Osteoblast (primary cell): ENCODE data around the gene GALC. TPM values are rescaled to one million over a fixed set of nuclear protein-coding genes. Genes with fewer than 3 reads are reported as not detected.

ENCODE experiments used
- DNase-seq: peaks from one replicate; pipeline ENCODE4 v3.0.0; 2011; ENCODE audit warnings: low spot score, mixed read lengths; ENCODE audit not compliant: insufficient read length; ENCODE audit errors: missing footprints
- H2AFZ ChIP-seq: 2 replicates; pipeline ENCODE4 v1.6.0; 2011; ENCODE audit warnings: mild to moderate bottlenecking, low read length
- H3K27ac ChIP-seq: 2 replicates; pipeline ENCODE4 v1.5.1; 2011; ENCODE audit warnings: mild to moderate bottlenecking, low read depth, low read length, moderate library complexity
- H3K27me3 ChIP-seq: 2 replicates; pipeline ENCODE4 v1.6.0; 2012; ENCODE audit warnings: mild to moderate bottlenecking, control low read depth, inconsistent platforms, low read length, moderate library complexity; ENCODE audit not compliant: insufficient read depth
- H3K36me3 ChIP-seq: 2 replicates; pipeline ENCODE4 v1.5.1; 2011; ENCODE audit warnings: mild to moderate bottlenecking, low read length, control low read depth, moderate library complexity; ENCODE audit not compliant: insufficient read depth
- H3K4me1 ChIP-seq: 2 replicates; pipeline ENCODE4 v1.5.1; 2011; ENCODE audit warnings: mild to moderate bottlenecking, low read length, control low read depth, moderate library complexity; ENCODE audit not compliant: insufficient read depth
- H3K4me2 ChIP-seq: 2 replicates; pipeline ENCODE4 v1.6.0; 2011; ENCODE audit warnings: mild to moderate bottlenecking, low read length; ENCODE audit not compliant: insufficient read depth
- H3K4me3 ChIP-seq: fragments of 200-600 bp; sonication (generic); 3 replicates; pipeline ENCODE4 v1.5.1; 2012; ENCODE audit warnings: mild to moderate bottlenecking, low read length, inconsistent platforms; ENCODE audit not compliant: insufficient read depth
- H3K79me2 ChIP-seq: 2 replicates; pipeline ENCODE4 v1.6.0; 2012; ENCODE audit warnings: mild to moderate bottlenecking, low read length, control low read depth, inconsistent platforms; ENCODE audit not compliant: insufficient read depth
- H3K9me3 ChIP-seq: 2 replicates; pipeline ENCODE4 v1.5.1; 2011; ENCODE audit warnings: low read depth, low read length, control low read depth
- H4K20me1 ChIP-seq: 2 replicates; pipeline ENCODE4 v1.6.0; 2012; ENCODE audit warnings: mild to moderate bottlenecking, low read length, control low read depth; ENCODE audit not compliant: insufficient read depth
- total RNA-seq: library from RNA; depleted of rRNA; stranded (reverse); fragments of >200 nt; gene quantifications from 2 replicates; pipeline ENCODE4 v1.2.3, GENCODE V29; 2012
- TF ChIP-seq, protein P1 (sequence below): IDR thresholded peaks from 2 replicates; pipeline ENCODE4 v1.5.1; 2011; ENCODE audit warnings: mild to moderate bottlenecking, low read depth, low read length, moderate library complexity; ENCODE audit errors: extremely low read depth

The GALC gene
- total RNA-seq, 1 donor: 17.0 TPM

DNA sequence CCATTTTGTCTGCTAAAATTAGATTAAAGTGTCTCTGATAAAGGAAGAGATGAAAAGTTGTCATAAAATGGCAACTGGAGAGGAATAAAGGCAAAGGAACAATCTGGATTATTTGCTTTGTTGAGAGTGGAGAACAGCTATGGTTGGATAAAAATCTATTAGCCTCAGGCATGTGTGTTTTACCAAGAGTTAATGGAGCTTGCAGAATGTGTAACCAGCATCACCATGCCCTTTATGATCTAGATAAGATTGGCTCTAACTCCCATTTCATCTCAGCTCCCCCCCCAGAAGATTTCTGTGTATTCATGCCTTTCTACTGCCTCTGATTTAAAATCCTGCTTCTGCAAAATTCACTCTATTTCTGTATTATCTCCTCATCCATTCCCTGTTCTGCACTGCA lies 93.8 kb downstream of the GALC start:
- no peaks in the 10 kb centered on the region for H3K9me3 ChIP-seq
- DNase-seq: no peak
- TF ChIP-seq, protein P1, sequence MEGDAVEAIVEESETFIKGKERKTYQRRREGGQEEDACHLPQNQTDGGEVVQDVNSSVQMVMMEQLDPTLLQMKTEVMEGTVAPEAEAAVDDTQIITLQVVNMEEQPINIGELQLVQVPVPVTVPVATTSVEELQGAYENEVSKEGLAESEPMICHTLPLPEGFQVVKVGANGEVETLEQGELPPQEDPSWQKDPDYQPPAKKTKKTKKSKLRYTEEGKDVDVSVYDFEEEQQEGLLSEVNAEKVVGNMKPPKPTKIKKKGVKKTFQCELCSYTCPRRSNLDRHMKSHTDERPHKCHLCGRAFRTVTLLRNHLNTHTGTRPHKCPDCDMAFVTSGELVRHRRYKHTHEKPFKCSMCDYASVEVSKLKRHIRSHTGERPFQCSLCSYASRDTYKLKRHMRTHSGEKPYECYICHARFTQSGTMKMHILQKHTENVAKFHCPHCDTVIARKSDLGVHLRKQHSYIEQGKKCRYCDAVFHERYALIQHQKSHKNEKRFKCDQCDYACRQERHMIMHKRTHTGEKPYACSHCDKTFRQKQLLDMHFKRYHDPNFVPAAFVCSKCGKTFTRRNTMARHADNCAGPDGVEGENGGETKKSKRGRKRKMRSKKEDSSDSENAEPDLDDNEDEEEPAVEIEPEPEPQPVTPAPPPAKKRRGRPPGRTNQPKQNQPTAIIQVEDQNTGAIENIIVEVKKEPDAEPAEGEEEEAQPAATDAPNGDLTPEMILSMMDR: no peak
- H3K4me2 ChIP-seq: no peak overlapping the region
- H4K20me1 ChIP-seq: no peaks in the 10 kb centered on the region
- H3K79me2 ChIP-seq: no peaks in the 10 kb centered on the region
- H3K4me1 ChIP-seq: no peaks in the 10 kb centered on the region
- no peaks in the 10 kb centered on the region for H3K27me3 ChIP-seq
- no peak overlapping the region for H3K27ac ChIP-seq
- no peak overlapping the region for H3K4me3 ChIP-seq
- H2AFZ ChIP-seq: no peak overlapping the region
- no peaks in the 10 kb centered on the region for H3K36me3 ChIP-seq

- H3K79me2 ChIP-seq: no peaks in the 10 kb centered on the region
- H3K27me3 ChIP-seq: no peaks in the 10 kb centered on the region
- no peaks in the 10 kb centered on the region for H3K9me3 ChIP-seq
- H3K36me3 ChIP-seq: no peaks in the 10 kb centered on the region
- H3K27ac ChIP-seq: no peak overlapping the region
- no peaks in the 10 kb centered on the region for H3K4me1 ChIP-seq
- no peaks in the 10 kb centered on the region for H4K20me1 ChIP-seq
- H2AFZ ChIP-seq: no peak overlapping the region
- H3K4me3 ChIP-seq: no peak overlapping the region
- H3K4me2 ChIP-seq: no peak overlapping the region
- DNase-seq: no peak
- TF ChIP-seq, protein P1: no peak
Measured at GRCh38 chr14:87898301-87898700, 94.7 kb downstream of the GALC start.

GRCh38 chr14:87896393-87897380 lies 96.3 kb downstream of the GALC start:
- Histone ChIP-seq H3K4me3 (no peak overlapping the region), H3K9me3 (no peaks in the 10 kb centered on the region), H4K20me1 (no peaks in the 10 kb centered on the region), H3K4me2 (no peak overlapping the region), H2AFZ (peak overlapping the region; percentile 15), H3K36me3 (no peaks in the 10 kb centered on the region), H3K79me2 (no peaks in the 10 kb centered on the region), H3K27ac (no peak overlapping the region), H3K4me1 (no peaks in the 10 kb centered on the region), H3K27me3 (no peaks in the 10 kb centered on the region)
- TF ChIP-seq, protein P1: peak; percentile 70
- DNase-seq: no peak

DNA sequence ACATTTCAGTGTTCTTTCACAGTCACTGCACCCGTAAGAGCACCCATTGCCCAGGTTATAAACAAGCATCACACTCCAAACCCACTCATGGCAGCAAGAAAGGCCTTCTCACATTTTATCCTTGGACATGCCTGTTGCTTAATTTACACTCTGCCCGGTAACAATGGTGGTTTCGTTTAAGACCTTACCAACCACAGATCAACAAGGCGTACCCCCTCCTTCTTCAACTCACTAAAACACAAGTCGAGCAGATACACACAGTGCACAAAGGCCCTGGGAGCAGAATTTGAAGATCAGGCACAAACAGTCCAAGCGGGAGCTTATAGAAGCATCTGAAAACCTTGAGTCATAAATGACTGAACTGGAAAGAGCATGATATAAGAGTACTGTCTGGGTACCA lies 98.1 kb downstream of the GALC start:
- H3K4me3 ChIP-seq: no peak overlapping the region
- no peaks in the 10 kb centered on the region for H3K27me3 ChIP-seq
- no peak overlapping the region for H2AFZ ChIP-seq
- no peaks in the 10 kb centered on the region for H3K79me2 ChIP-seq
- H3K36me3 ChIP-seq: no peaks in the 10 kb centered on the region
- H3K27ac ChIP-seq: no peak overlapping the region
- H3K9me3 ChIP-seq: no peaks in the 10 kb centered on the region
- H4K20me1 ChIP-seq: no peaks in the 10 kb centered on the region
- DNase-seq: no peak
- TF ChIP-seq, protein P1: no peak
- no peak overlapping the region for H3K4me2 ChIP-seq
- H3K4me1 ChIP-seq: no peaks in the 10 kb centered on the region
